ENCODE data around the gene AGAP2.
A peak's percentile ranks its signal among the peaks of the same experiment; 100 is the strongest.

Gene AGAP2

GRCh38 chr12:57694459-57695019 lies 44.0 kb downstream of the AGAP2 start:
- no peak for DNase-seq (ENCODE audit: extremely low read depth, insufficient read length)
- H3K4me3 ChIP-seq (replicated peaks; ENCODE audit: low read depth, low read length) = peak overlapping the region; percentile 82
- peaks cover 14% of the 10 kb centered on the region for H3K36me3 ChIP-seq (ENCODE audit: control insufficient read depth, insufficient read depth, low read length)
- TF ChIP-seq CTCF (IDR thresholded peaks at IDR 0.05; ENCODE audit: insufficient read depth, low read length, poor library complexity, severe bottlenecking) = no peak
- no peaks in the 10 kb centered on the region for H3K27me3 ChIP-seq (replicated peaks; ENCODE audit: control insufficient read depth, insufficient read depth, low read length)

- Histone ChIP-seq H3K27me3 (replicated peaks; ENCODE audit: control insufficient read depth, insufficient read depth, low read length) (no peaks in the 10 kb centered on the region), H3K4me3 (replicated peaks; ENCODE audit: low read depth, low read length) (peak within 1 kb of the TSS; percentile 82), H3K36me3 (ENCODE audit: control insufficient read depth, insufficient read depth, low read length) (peaks cover 12% of the 10 kb centered on the region)
- DNase-seq (ENCODE audit: extremely low read depth, insufficient read length) = peak; percentile 89
- peak; percentile 71 for TF ChIP-seq CTCF (IDR thresholded peaks at IDR 0.05; ENCODE audit: insufficient read depth, low read length, poor library complexity, severe bottlenecking)
These were observed 44.7 kb downstream of the AGAP2 start, which contains the start of gene OS9 for GRCh38 chr12:57693659-57694458. Gene OS9, plus strand, starts transcription at chr12:57694132. Its CDS starts 30 bp downstream, at chr12:57694162.

- no peak for TF ChIP-seq CTCF (IDR thresholded peaks at IDR 0.05; ENCODE audit: insufficient read depth, low read length, poor library complexity, severe bottlenecking)
- DNase-seq (ENCODE audit: extremely low read depth, insufficient read length) = peak; percentile 22
- H3K36me3 ChIP-seq (ENCODE audit: control insufficient read depth, insufficient read depth, low read length) = peaks cover 8% of the 10 kb centered on the region
- H3K4me3 ChIP-seq (replicated peaks; ENCODE audit: low read depth, low read length) = no peak overlapping the region; the same call in 1 of the 2 replicates
- H3K27me3 ChIP-seq (replicated peaks; ENCODE audit: control insufficient read depth, insufficient read depth, low read length) = no peaks in the 10 kb centered on the region
These were observed 45.3 kb downstream of the AGAP2 start for GRCh38 chr12:57693317-57693658.

- no peak for DNase-seq (ENCODE audit: extremely low read depth, insufficient read length)
- TF ChIP-seq CTCF (IDR thresholded peaks at IDR 0.05; ENCODE audit: insufficient read depth, low read length, poor library complexity, severe bottlenecking) = no peak
- H3K4me3 ChIP-seq (replicated peaks; ENCODE audit: low read depth, low read length) = no peak overlapping the region
- H3K27me3 ChIP-seq (replicated peaks; ENCODE audit: control insufficient read depth, insufficient read depth, low read length) = no peaks in the 10 kb centered on the region
- H3K36me3 ChIP-seq (ENCODE audit: control insufficient read depth, insufficient read depth, low read length) = peaks cover 7% of the 10 kb centered on the region
These were observed 46.0 kb downstream of the AGAP2 start for GRCh38 chr12:57692500-57692899.

GRCh38 chr12:57688931-57689330 lies 49.6 kb downstream of the AGAP2 start:
- no peak for DNase-seq (ENCODE audit: extremely low read depth, insufficient read length)
- no peak overlapping the region for H3K4me3 ChIP-seq (replicated peaks; ENCODE audit: low read depth, low read length)
- H3K36me3 ChIP-seq (ENCODE audit: control insufficient read depth, insufficient read depth, low read length) = no peaks in the 10 kb centered on the region
- H3K27me3 ChIP-seq (replicated peaks; ENCODE audit: control insufficient read depth, insufficient read depth, low read length) = no peaks in the 10 kb centered on the region
- TF ChIP-seq CTCF (IDR thresholded peaks at IDR 0.05; ENCODE audit: insufficient read depth, low read length, poor library complexity, severe bottlenecking) = no peak

Data from GM06990 (cell line).